Upper lobe of left lung (tissue), 6 donors: ENCODE measurements around the gene ZDHHC1. TPM values are rescaled to one million over a fixed set of nuclear protein-coding genes. Genes with fewer than 3 reads are reported as not detected.
A peak's percentile ranks its signal among the peaks of the same experiment; 100 is the strongest.

ENCODE experiments used
- ATAC-seq, 2 donors: fragments of 200-7000 bp; cut with Tn5 transposase; one replicate each; pipeline ENCODE4 v1.9.1; 2022; ENCODE audit warnings: mild to moderate bottlenecking in 2 of 2, moderate library complexity in 2 of 2; ENCODE audit not compliant: low FRiP score in 2 of 2
- DNase-seq, 2 donors: peaks; one replicate each; pipeline ENCODE4 v3.0.0-alpha.2; 2019 to 2020
- H3K27ac ChIP-seq, 4 donors: fragments of 200-600 bp; sonication (generic); one replicate each; pipeline ENCODE4 v1.5.1; 2016 to 2019
- H3K27me3 ChIP-seq, 4 donors: fragments of 200-600 bp; sonication (generic); one replicate each; pipeline ENCODE4 v1.5.1; 2017 to 2019
- H3K36me3 ChIP-seq, 4 donors: fragments of 200-600 bp; sonication (generic); one replicate each; pipeline ENCODE4 v1.5.1; 2016 to 2019
- H3K4me1 ChIP-seq, 4 donors: fragments of 200-600 bp; sonication (generic); one replicate each; pipeline ENCODE4 v1.5.1; 2018 to 2019
- H3K4me3 ChIP-seq, 4 donors: fragments of 200-600 bp; sonication (generic); one replicate each; pipeline ENCODE4 v1.5.1; 2017 to 2019; ENCODE audit warnings: mild to moderate bottlenecking in 2 of 4, moderate library complexity in 1 of 4
- H3K9me3 ChIP-seq, 4 donors: fragments of 200-600 bp; sonication (generic); one replicate each; pipeline ENCODE4 v1.5.1; 2018 to 2019
- CTCF ChIP-seq, 6 experiments: fragments of 450-650 bp in 4 of 6; fragments of 200-600 bp in 2 of 6; sonication (generic) in 2 of 6; IDR thresholded peaks; one replicate each; pipeline ENCODE4 v1.5.1; 2016 to 2019; ENCODE audit warnings: antibody characterized with exemption in 6 of 6
- EP300 ChIP-seq, 4 donors: sonication (generic); formaldehyde crosslinking; IDR thresholded peaks; one replicate each; pipeline ENCODE4 v1.5.1; 2017; ENCODE audit warnings: antibody characterized with exemption in 4 of 4, control low read depth in 2 of 4
- POLR2A ChIP-seq, 4 donors: fragments of 450-650 bp; IDR thresholded peaks; one replicate each; pipeline ENCODE4 v1.5.1; 2016 to 2017; ENCODE audit warnings: antibody characterized with exemption in 4 of 4, mild to moderate bottlenecking in 2 of 4
- POLR2AphosphoS5 ChIP-seq, 2 donors: sonication (generic); formaldehyde crosslinking; IDR thresholded peaks; one replicate each; pipeline ENCODE4 v1.5.1; 2017; ENCODE audit warnings: antibody characterized with exemption in 2 of 2
- WGBS, 2 donors: methylation state at CpG; one replicate each; pipeline ENCODE4 v1.1.5; 2017 to 2018; 5-methylcytosine and 5-hydroxymethylcytosine counted together
- total RNA-seq, 6 donors: library from RNA; depleted of rRNA in 4 of 6; stranded (reverse); fragments of >200 nt in 4 of 6; gene quantifications; one replicate each; pipeline versions ENCODE4 v1.1.0 to v1.2.1, GENCODE V29; 2016 to 2021
- donor health status: DM: no; HTN: no; CAD: no; lungs with moderate emphysema.
- donor health status: DM: no; HTN: yes; CAD: no; lungs with severe emphysema.

The ZDHHC1 gene
- total RNA-seq, 6 donors from 2014 or later = 14.7 to 49.2 (median 21.4) TPM

DNA sequence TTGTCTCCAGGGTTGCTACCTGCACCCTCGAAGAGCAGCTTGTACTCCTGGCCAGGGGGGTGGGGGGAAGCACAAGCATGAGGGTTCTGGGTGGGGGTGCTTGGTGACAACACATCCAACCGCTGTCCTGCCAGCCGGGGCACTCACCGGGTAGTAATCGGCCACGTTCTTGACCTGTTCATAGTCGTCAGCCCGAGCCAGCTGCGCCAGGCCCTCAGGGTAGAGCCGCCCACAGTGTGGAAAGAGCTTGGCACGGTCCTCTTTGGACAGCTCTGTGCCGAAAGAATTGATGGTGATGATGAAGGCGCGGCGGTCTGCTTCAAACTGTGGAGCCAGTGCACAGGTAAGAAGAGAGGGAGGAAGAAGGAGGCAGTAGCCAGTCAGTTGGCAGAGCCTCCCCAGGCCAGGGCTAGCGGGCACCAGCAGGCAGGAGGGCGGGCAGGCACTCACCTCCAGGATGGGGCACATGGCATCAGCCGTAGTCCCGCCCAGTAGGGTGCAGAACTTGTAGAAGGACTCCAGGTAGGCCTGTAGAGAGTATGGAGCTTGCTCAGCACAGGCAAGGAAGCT is 22.6 kb upstream of the ZDHHC1 start:
- peaks cover 11 to 77% (median 63%) of the 10 kb centered on the region in 4 donors for H3K36me3 ChIP-seq
- H3K27ac ChIP-seq = no peak overlapping the region
- no peak overlapping the region for H3K4me3 ChIP-seq
- H3K4me1 ChIP-seq = peaks cover 9 to 32% (median 29%) of the 10 kb centered on the region in 4 donors
- H3K27me3 ChIP-seq = no peaks in the 10 kb centered on the region
- TF ChIP-seq EP300 (IDR thresholded peaks at IDR 0.05) (no peak), POLR2AphosphoS5 (IDR thresholded peaks at IDR 0.05) (no peak), CTCF (IDR thresholded peaks at IDR 0.05) (no peak), POLR2A (IDR thresholded peaks at IDR 0.05) (no peak)
- ATAC-seq (no peak), DNase-seq (peak in 1 of 2 donors; percentile 56)
- 85 to 96% methylated on average over 9 to 11 of the region's 19 CpGs for WGBS, 2 donors
- no peaks in the 10 kb centered on the region for H3K9me3 ChIP-seq

- Histone ChIP-seq H3K27me3 (no peaks in the 10 kb centered on the region), H3K27ac (no peak overlapping the region), H3K36me3 (peaks cover 11 to 70% (median 57%) of the 10 kb centered on the region in 4 donors), H3K9me3 (no peaks in the 10 kb centered on the region), H3K4me1 (peaks cover 9 to 27% (median 24%) of the 10 kb centered on the region in 4 donors), H3K4me3 (no peak overlapping the region)
- 91 to 94% methylated on average over 18 to 20 of the region's 20 CpGs for WGBS, 2 donors
- ATAC-seq = no peak
- TF ChIP-seq POLR2AphosphoS5 (IDR thresholded peaks at IDR 0.05) (no peak), CTCF (IDR thresholded peaks at IDR 0.05) (no peak), EP300 (IDR thresholded peaks at IDR 0.05) (no peak), POLR2A (IDR thresholded peaks at IDR 0.05) (no peak)
- DNase-seq = no peak
These were observed 22.0 kb upstream of the ZDHHC1 start for GRCh38 chr16:67438098-67438791.

GRCh38 chr16:67437513-67437912 is 21.2 kb upstream of the ZDHHC1 start:
- WGBS, 2 donors = 71 to 79% methylated on average over 2 to 4 of the region's 4 CpGs
- Histone ChIP-seq H3K27me3 (no peaks in the 10 kb centered on the region), H3K36me3 (peaks cover 11 to 63% (median 52%) of the 10 kb centered on the region in 4 donors), H3K4me3 (no peak overlapping the region), H3K27ac (no peak overlapping the region), H3K9me3 (no peaks in the 10 kb centered on the region), H3K4me1 (peaks cover 6 to 23% (median 20%) of the 10 kb centered on the region in 4 donors)
- no peak for TF ChIP-seq POLR2A (IDR thresholded peaks at IDR 0.05)
- no peak for TF ChIP-seq POLR2AphosphoS5 (IDR thresholded peaks at IDR 0.05)
- TF ChIP-seq CTCF (IDR thresholded peaks at IDR 0.05) = no peak
- no peak for TF ChIP-seq EP300 (IDR thresholded peaks at IDR 0.05)
- DNase-seq = no peak
- ATAC-seq = no peak

DNA sequence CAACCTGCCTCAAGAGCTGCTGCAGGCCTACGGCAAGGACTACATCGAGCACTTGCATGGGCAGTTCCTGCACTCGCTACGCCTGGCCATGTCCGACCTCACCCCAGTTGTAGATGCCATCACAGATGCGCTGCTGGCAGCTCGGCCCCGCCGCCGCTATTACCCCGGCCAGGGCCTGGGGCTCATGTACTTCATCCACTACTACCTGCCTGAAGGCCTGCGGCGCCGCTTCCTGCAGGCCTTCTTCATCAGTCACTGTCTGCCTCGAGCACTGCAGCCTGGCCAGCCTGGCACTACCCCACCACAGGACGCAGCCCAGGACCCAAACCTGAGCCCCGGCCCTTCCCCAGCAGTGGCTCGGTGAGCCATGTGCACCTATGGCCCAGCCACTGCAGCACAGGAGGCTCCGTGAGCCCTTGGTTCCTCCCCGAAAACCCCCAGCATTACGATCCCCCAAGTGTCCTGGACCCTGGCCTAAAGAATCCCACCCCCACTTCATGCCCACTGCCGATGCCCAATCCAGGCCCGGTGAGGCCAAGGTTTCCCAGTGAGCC is 20.4 kb upstream of the ZDHHC1 start:
- peaks cover 12 to 23% (median 21%) of the 10 kb centered on the region in 4 donors for H3K4me1 ChIP-seq
- DNase-seq (peak in 1 of 2 donors; percentile 82), ATAC-seq (no peak)
- TF ChIP-seq POLR2A (IDR thresholded peaks at IDR 0.05) (no peak), EP300 (IDR thresholded peaks at IDR 0.05) (no peak), POLR2AphosphoS5 (IDR thresholded peaks at IDR 0.05) (no peak), CTCF (IDR thresholded peaks at IDR 0.05) (no peak)
- H3K36me3 ChIP-seq = peaks cover 11 to 57% (median 50%) of the 10 kb centered on the region in 4 donors
- 93 to 94% methylated on average over 4 to 23 of the region's 23 CpGs for WGBS, 2 donors
- H3K27me3 ChIP-seq = no peaks in the 10 kb centered on the region
- no peaks in the 10 kb centered on the region for H3K9me3 ChIP-seq
- no peak overlapping the region for H3K27ac ChIP-seq
- no peak overlapping the region for H3K4me3 ChIP-seq
